ENCODE data around the gene ZNF653. TPM values are rescaled to one million over a fixed set of nuclear protein-coding genes. Genes with fewer than 3 reads are reported as not detected.

Gene ZNF653
- total and polyA plus RNA-seq, 9 of the 15 experiments (the other 6 are each of a cell fraction or from before 2014, with no cell fraction given), result 1.6 to 8.0 (median 4.2) TPM; not detected in 2

- TF ChIP-seq CTCF (IDR thresholded peaks at IDR 0.05 in 2 of 3, conservative IDR thresholded peaks at IDR 0.05 in 1 of 3; ENCODE audit: insufficient read depth in 2 of 3, low read depth in 1 of 3, low read length in 3 of 3) (no peak), PCBP1 (IDR thresholded peaks at IDR 0.05; ENCODE audit: low read depth, low read length, poor library complexity, severe bottlenecking) (no peak), PRMT5 (CRISPR knock-in tag; IDR thresholded peaks at IDR 0.05) (no peak), SREBF2 (CRISPR knock-in tag; IDR thresholded peaks at IDR 0.05) (peak; percentile 74; the same call in 1 of the 2 replicates), DMBX1 (CRISPR knock-in tag; IDR thresholded peaks at IDR 0.05; ENCODE audit: borderline replicate concordance) (no peak), ZNF143 (CRISPR knock-in tag; IDR thresholded peaks at IDR 0.05) (no peak), TBP (optimal IDR thresholded peaks at IDR 0.05; ENCODE audit: low read depth, low read length) (no peak), FOSL1 (tag; conservative IDR thresholded peaks at IDR 0.05) (no peak), GABPA (tag; conservative IDR thresholded peaks at IDR 0.05; ENCODE audit: low read depth) (no peak), RBM34 (IDR thresholded peaks at IDR 0.05; ENCODE audit: borderline replicate concordance, insufficient read depth, low read length) (no peak), HDGF (IDR thresholded peaks at IDR 0.05) (peak; percentile 85), RBM14 (IDR thresholded peaks at IDR 0.05; ENCODE audit: borderline replicate concordance, insufficient read depth, low read depth, low read length) (no peak)
- TF ChIP-seq, protein P1, sequence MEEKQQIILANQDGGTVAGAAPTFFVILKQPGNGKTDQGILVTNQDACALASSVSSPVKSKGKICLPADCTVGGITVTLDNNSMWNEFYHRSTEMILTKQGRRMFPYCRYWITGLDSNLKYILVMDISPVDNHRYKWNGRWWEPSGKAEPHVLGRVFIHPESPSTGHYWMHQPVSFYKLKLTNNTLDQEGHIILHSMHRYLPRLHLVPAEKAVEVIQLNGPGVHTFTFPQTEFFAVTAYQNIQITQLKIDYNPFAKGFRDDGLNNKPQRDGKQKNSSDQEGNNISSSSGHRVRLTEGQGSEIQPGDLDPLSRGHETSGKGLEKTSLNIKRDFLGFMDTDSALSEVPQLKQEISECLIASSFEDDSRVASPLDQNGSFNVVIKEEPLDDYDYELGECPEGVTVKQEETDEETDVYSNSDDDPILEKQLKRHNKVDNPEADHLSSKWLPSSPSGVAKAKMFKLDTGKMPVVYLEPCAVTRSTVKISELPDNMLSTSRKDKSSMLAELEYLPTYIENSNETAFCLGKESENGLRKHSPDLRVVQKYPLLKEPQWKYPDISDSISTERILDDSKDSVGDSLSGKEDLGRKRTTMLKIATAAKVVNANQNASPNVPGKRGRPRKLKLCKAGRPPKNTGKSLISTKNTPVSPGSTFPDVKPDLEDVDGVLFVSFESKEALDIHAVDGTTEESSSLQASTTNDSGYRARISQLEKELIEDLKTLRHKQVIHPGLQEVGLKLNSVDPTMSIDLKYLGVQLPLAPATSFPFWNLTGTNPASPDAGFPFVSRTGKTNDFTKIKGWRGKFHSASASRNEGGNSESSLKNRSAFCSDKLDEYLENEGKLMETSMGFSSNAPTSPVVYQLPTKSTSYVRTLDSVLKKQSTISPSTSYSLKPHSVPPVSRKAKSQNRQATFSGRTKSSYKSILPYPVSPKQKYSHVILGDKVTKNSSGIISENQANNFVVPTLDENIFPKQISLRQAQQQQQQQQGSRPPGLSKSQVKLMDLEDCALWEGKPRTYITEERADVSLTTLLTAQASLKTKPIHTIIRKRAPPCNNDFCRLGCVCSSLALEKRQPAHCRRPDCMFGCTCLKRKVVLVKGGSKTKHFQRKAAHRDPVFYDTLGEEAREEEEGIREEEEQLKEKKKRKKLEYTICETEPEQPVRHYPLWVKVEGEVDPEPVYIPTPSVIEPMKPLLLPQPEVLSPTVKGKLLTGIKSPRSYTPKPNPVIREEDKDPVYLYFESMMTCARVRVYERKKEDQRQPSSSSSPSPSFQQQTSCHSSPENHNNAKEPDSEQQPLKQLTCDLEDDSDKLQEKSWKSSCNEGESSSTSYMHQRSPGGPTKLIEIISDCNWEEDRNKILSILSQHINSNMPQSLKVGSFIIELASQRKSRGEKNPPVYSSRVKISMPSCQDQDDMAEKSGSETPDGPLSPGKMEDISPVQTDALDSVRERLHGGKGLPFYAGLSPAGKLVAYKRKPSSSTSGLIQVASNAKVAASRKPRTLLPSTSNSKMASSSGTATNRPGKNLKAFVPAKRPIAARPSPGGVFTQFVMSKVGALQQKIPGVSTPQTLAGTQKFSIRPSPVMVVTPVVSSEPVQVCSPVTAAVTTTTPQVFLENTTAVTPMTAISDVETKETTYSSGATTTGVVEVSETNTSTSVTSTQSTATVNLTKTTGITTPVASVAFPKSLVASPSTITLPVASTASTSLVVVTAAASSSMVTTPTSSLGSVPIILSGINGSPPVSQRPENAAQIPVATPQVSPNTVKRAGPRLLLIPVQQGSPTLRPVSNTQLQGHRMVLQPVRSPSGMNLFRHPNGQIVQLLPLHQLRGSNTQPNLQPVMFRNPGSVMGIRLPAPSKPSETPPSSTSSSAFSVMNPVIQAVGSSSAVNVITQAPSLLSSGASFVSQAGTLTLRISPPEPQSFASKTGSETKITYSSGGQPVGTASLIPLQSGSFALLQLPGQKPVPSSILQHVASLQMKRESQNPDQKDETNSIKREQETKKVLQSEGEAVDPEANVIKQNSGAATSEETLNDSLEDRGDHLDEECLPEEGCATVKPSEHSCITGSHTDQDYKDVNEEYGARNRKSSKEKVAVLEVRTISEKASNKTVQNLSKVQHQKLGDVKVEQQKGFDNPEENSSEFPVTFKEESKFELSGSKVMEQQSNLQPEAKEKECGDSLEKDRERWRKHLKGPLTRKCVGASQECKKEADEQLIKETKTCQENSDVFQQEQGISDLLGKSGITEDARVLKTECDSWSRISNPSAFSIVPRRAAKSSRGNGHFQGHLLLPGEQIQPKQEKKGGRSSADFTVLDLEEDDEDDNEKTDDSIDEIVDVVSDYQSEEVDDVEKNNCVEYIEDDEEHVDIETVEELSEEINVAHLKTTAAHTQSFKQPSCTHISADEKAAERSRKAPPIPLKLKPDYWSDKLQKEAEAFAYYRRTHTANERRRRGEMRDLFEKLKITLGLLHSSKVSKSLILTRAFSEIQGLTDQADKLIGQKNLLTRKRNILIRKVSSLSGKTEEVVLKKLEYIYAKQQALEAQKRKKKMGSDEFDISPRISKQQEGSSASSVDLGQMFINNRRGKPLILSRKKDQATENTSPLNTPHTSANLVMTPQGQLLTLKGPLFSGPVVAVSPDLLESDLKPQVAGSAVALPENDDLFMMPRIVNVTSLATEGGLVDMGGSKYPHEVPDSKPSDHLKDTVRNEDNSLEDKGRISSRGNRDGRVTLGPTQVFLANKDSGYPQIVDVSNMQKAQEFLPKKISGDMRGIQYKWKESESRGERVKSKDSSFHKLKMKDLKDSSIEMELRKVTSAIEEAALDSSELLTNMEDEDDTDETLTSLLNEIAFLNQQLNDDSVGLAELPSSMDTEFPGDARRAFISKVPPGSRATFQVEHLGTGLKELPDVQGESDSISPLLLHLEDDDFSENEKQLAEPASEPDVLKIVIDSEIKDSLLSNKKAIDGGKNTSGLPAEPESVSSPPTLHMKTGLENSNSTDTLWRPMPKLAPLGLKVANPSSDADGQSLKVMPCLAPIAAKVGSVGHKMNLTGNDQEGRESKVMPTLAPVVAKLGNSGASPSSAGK (IDR thresholded peaks at IDR 0.05), result peak; percentile 92
- TF ChIP-seq, protein P2, sequence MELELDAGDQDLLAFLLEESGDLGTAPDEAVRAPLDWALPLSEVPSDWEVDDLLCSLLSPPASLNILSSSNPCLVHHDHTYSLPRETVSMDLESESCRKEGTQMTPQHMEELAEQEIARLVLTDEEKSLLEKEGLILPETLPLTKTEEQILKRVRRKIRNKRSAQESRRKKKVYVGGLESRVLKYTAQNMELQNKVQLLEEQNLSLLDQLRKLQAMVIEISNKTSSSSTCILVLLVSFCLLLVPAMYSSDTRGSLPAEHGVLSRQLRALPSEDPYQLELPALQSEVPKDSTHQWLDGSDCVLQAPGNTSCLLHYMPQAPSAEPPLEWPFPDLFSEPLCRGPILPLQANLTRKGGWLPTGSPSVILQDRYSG (tag; conservative IDR thresholded peaks at IDR 0.05; ENCODE audit: low read depth), result no peak
Measured at GRCh38 chr19:11506101-11506555, 489 bp upstream of the ZNF653 start (continued).

Data from K562 (cell line).